K562 (cell line): Measurements from ENCODE around the gene ING5. TPM values are rescaled to one million over a fixed set of nuclear protein-coding genes. Genes with fewer than 3 reads are reported as not detected.

Experiments used
- ATAC-seq: fragments of 200-7000 bp; cut with Tn5 transposase; 3 replicates; pipeline ENCODE4 v1.9.1; 2020; ENCODE audit warnings: moderate library complexity
- BruUV-seq: library from RNA; stranded (reverse); fragments of 400-500 nt; replicated peaks from 2 replicates; lab custom pipeline; 2021; lab: Mats Ljungman, UMichigan
- CTCF ChIA-PET: fragments of 300-600 bp; formaldehyde crosslinking; extraction: SDS; loops from one replicate; lab custom pipeline; 2021; ENCODE audit warnings: low intra/inter-chr PET ratio; lab: Yijun Ruan, JAX
- POLR2A ChIA-PET: fragments of 300-600, 350-650 bp; sonication (Branson Sonifier 250); formaldehyde crosslinking; extraction: SDS; loops from one replicate; lab custom pipeline; 2021; ENCODE audit warnings: antibody characterized with exemption, inconsistent platforms; lab: Yijun Ruan, JAX
- DNase-seq, 4 experiments: peaks; one replicate each; pipeline versions ENCODE4 v3.0.0 to v3.0.0-alpha.2; 2011 to 2018; ENCODE audit warnings: low spot score in 3 of 4, mixed read lengths in 3 of 4; ENCODE audit errors: extremely low read depth in 1 of 4
- FAIRE-seq: peaks from 2 replicates; lab custom pipeline; 2011; peaks lifted over from hg19 to GRCh38; lab: Jason Lieb, UNC
- H2AFZ ChIP-seq: 2 replicates; pipeline ENCODE4 v1.6.0; 2011; ENCODE audit warnings: low read depth, low read length, control low read depth, inconsistent platforms
- H3K27ac ChIP-seq: fragments of 200-600 bp; 3 replicates; pipeline ENCODE4 v1.8.0; 2011; ENCODE audit warnings: low read depth, mild to moderate bottlenecking, control low read depth, inconsistent platforms, low read length, moderate library complexity, mixed read lengths; ENCODE audit errors: extremely low read depth
- H3K27me3 ChIP-seq, 2 experiments: fragments of 300-600 bp in 1 of 2; 2 replicates in 1 of 2; 3 replicates in 1 of 2; pipeline versions ENCODE4 v1.6.0 to v1.8.0; 2011; ENCODE audit warnings: inconsistent platforms in 2 of 2, low read length in 2 of 2, mild to moderate bottlenecking in 1 of 2, mixed read lengths in 1 of 2, moderate library complexity in 1 of 2; ENCODE audit not compliant: control insufficient read depth in 2 of 2, insufficient read depth in 2 of 2
- H3K36me3 ChIP-seq: fragments of 300-600 bp; 3 replicates; pipeline ENCODE4 v1.8.0; 2011; ENCODE audit warnings: mild to moderate bottlenecking, low read length, inconsistent platforms; ENCODE audit not compliant: control insufficient read depth, insufficient read depth
- H3K4me1 ChIP-seq, 2 experiments: fragments of 200-600 bp in 1 of 2; replicated peaks in 1 of 2; 2 replicates in 1 of 2; 3 replicates in 1 of 2; pipeline versions ENCODE4 v1.5.1 to v1.8.0; 2011; ENCODE audit warnings: inconsistent platforms in 2 of 2, low read length in 2 of 2, mild to moderate bottlenecking in 1 of 2, mixed read lengths in 1 of 2, moderate library complexity in 1 of 2; ENCODE audit not compliant: control insufficient read depth in 2 of 2, insufficient read depth in 2 of 2
- H3K4me2 ChIP-seq: 2 replicates; pipeline ENCODE4 v1.6.1; 2011; ENCODE audit warnings: low read length, control low read depth, inconsistent platforms, mixed read lengths; ENCODE audit not compliant: insufficient read depth
- H3K4me3 ChIP-seq: fragments of 200-600 bp; sonication (generic), shearing (Covaris generic); 2 replicates; pipeline ENCODE4 v1.5.1; 2016; ENCODE audit warnings: control low read depth, inconsistent platforms
- H3K79me2 ChIP-seq: fragments of 200-600 bp; 3 replicates; pipeline ENCODE4 v1.8.0; 2011; ENCODE audit warnings: low read length, inconsistent platforms; ENCODE audit not compliant: control insufficient read depth, insufficient read depth
- H3K9ac ChIP-seq, 2 experiments: 2 replicates each; pipeline versions ENCODE4 v1.6.0 to v1.6.1; 2011; ENCODE audit warnings: low read depth in 2 of 2, low read length in 2 of 2, control low read depth in 1 of 2, inconsistent platforms in 1 of 2, mild to moderate bottlenecking in 1 of 2, mixed read lengths in 1 of 2; ENCODE audit not compliant: insufficient read depth in 1 of 2
- H3K9me1 ChIP-seq: one replicate; pipeline ENCODE4 v1.6.0; 2011; ENCODE audit warnings: inconsistent platforms, mild to moderate bottlenecking, low read length, moderate library complexity; ENCODE audit not compliant: control insufficient read depth, insufficient read depth
- H3K9me3 ChIP-seq: replicated peaks from 2 replicates; pipeline ENCODE4 v1.5.1; 2011; ENCODE audit warnings: low read depth, low read length, inconsistent platforms; ENCODE audit not compliant: control insufficient read depth, insufficient read depth
- H4K20me1 ChIP-seq: replicated peaks from 2 replicates; pipeline ENCODE4 v1.6.1; 2011; ENCODE audit warnings: low read length, inconsistent platforms, mixed read lengths; ENCODE audit not compliant: control insufficient read depth, insufficient read depth
- ATF4 ChIP-seq: fragments of 450-650 bp; formaldehyde crosslinking; IDR thresholded peaks from 2 replicates; pipeline ENCODE4 v1.4.0; 2022; ENCODE audit warnings: mild to moderate bottlenecking, moderate library complexity
- BRF2 ChIP-seq: IDR thresholded peaks from 3 replicates; pipeline ENCODE4 v1.6.1; 2011; ENCODE audit warnings: borderline replicate concordance, mild to moderate bottlenecking; ENCODE audit not compliant: insufficient read length, insufficient read depth
- CBX2 ChIP-seq: fragments of 200-600 bp; sonication (generic); IDR thresholded peaks from one replicate; pipeline ENCODE4 v1.6.1; 2012; ENCODE audit warnings: mild to moderate bottlenecking, low read length, inconsistent platforms; ENCODE audit not compliant: insufficient read depth, poor library complexity, severe bottlenecking
- COPS2 ChIP-seq: fragments of 450-650 bp; conservative IDR thresholded peaks from 2 replicates; pipeline ENCODE4 v1.6.1; 2016; ENCODE audit warnings: mild to moderate bottlenecking, moderate library complexity
- EP400 ChIP-seq: fragments of 450-650 bp; IDR thresholded peaks from 2 replicates; pipeline ENCODE4 v1.6.1; 2017; ENCODE audit warnings: antibody characterized with exemption, mild to moderate bottlenecking, moderate library complexity
- HOMEZ ChIP-seq: fragments of 250-450 bp; sonication (Bioruptor Pico); IDR thresholded peaks from 2 replicates; pipeline ENCODE4 v1.4.0; 2020; ENCODE audit warnings: mild to moderate bottlenecking, moderate library complexity
- KDM4B ChIP-seq, 2 experiments: fragments of 450-650 bp in 1 of 2; sonication (generic) in 1 of 2; IDR thresholded peaks; 2 replicates each; pipeline ENCODE4 v1.6.1; 2016 to 2017; ENCODE audit warnings: borderline replicate concordance in 2 of 2, antibody characterized with exemption in 1 of 2, low read depth in 1 of 2, mild to moderate bottlenecking in 1 of 2
- MBD2 ChIP-seq: sonication (generic); IDR thresholded peaks from 2 replicates; pipeline ENCODE4 v1.6.1; 2016; ENCODE audit warnings: low read depth, borderline replicate concordance
- NFIC ChIP-seq: fragments of 450-650 bp; IDR thresholded peaks from 2 replicates; pipeline ENCODE4 v1.6.1; 2017; ENCODE audit warnings: mild to moderate bottlenecking, inconsistent platforms
- NR2C2 ChIP-seq, 2 experiments: fragments of 200-800 bp in 1 of 2; sonication (Bioruptor generic) in 1 of 2; sonication (generic) in 1 of 2; formaldehyde crosslinking in 1 of 2; IDR thresholded peaks; 2 replicates each; pipeline versions ENCODE4 v1.6.1 to v1.8.0; 2016 to 2022; ENCODE audit warnings: mild to moderate bottlenecking in 1 of 2, missing compliant biosample characterization in 1 of 2, missing genetic modification characterization in 1 of 2, missing genetic modification reagents in 1 of 2
- PHB2 ChIP-seq: fragments of 450-650 bp; IDR thresholded peaks from 2 replicates; pipeline ENCODE4 v1.6.1; 2017; ENCODE audit warnings: low read depth
- RFX7 ChIP-seq: fragments of 250-450 bp; sonication (Bioruptor Pico); IDR thresholded peaks from 2 replicates; pipeline ENCODE4 v1.5.1; 2021; ENCODE audit warnings: mild to moderate bottlenecking
- ZNF695 ChIP-seq: fragments of 450-650 bp; formaldehyde crosslinking; IDR thresholded peaks from 2 replicates; pipeline ENCODE4 v1.4.0; 2020; ENCODE audit warnings: mild to moderate bottlenecking, moderate library complexity
- ZNF717 ChIP-seq: fragments of 250-450 bp; sonication (Bioruptor Pico); IDR thresholded peaks from 2 replicates; pipeline ENCODE4 v1.5.0; 2021
- ZNF766 ChIP-seq: fragments of 200-800 bp; sonication (Bioruptor generic); conservative IDR thresholded peaks from 2 replicates; pipeline ENCODE4 v1.6.1; 2016; ENCODE audit warnings: missing genetic modification characterization, missing compliant biosample characterization
- WGBS: fragments of 100-300 bp; shearing (Covaris generic); methylation state at CpG from one replicate; pipeline ENCODE4 v1.1.6; 2016; ENCODE audit warnings: low coverage, mixed read lengths; ENCODE audit not compliant: insufficient coverage; ENCODE audit errors: missing lambda C conversion rate; 5-methylcytosine and 5-hydroxymethylcytosine counted together
- in situ Hi-C: fragments of 300-500 bp; cut with MboI; formaldehyde crosslinking; loops from 4 replicates; pipeline ENCODE4 v1.15.0; 2018; ENCODE audit warnings: inconsistent platforms, mixed read lengths
- intact Hi-C: fragments of 100-400 bp; cut with micrococcal nuclease; formaldehyde crosslinking; loops from 2 replicates; pipeline ENCODE4 v1.14.2; 2022
- polyA plus RNA-seq, 8 experiments: library from polyadenylated mRNA; depleted of rRNA in 4 of 8; stranded (reverse) in 5 of 8; unstranded in 3 of 8; fragments of >200 nt; fragmentation: Nextera tagmentation in 2 of 8; fragmentation: Illumina TruSeq in 1 of 8; extraction: Ambion mirVana in 2 of 8; extraction: Trizol in 1 of 8; gene quantifications; 2 replicates each; pipeline versions ENCODE4 v1.2.1 to v1.2.3, GENCODE V29; 2011 to 2014; ENCODE audit warnings: inconsistent platforms in 1 of 8, missing spikeins in 1 of 8
- total RNA-seq, 7 experiments: library from RNA; depleted of rRNA in 6 of 7; stranded (reverse); fragments of >200 nt in 6 of 7; fragmentation: Illumina TruSeq in 2 of 7; extraction: Trizol in 2 of 7; gene quantifications; 2 replicates each; pipeline versions ENCODE4 v1.2.1 to v1.2.3, GENCODE V29; 2011 to 2021; ENCODE audit warnings: low replicate concordance in 1 of 7
- TF ChIP-seq, protein P1 (sequence below): IDR thresholded peaks from 2 replicates; pipeline ENCODE4 v1.6.1; 2014; ENCODE audit warnings: antibody characterized with exemption

The ING5 gene
- total and polyA plus RNA-seq, 9 of the 15 experiments (the other 6 are each of a cell fraction or from before 2014, with no cell fraction given): 10.4 to 53.3 (median 27.9) TPM

GRCh38 chr2:241668839-241669238, 33.0 kb upstream of the ING5 start:
- Histone ChIP-seq H3K79me2 (no peaks in the 10 kb centered on the region), H4K20me1 (no peaks in the 10 kb centered on the region), H3K27ac (no peak overlapping the region), H3K27me3 (no peaks in the 10 kb centered on the region), H3K4me1 (peaks cover 0 to 5% of the 10 kb centered on the region in 2 experiments; a peak in 3 of 5 replicates), H3K9me1 (no peaks in the 10 kb centered on the region), H2AFZ (no peak overlapping the region), H3K4me3 (no peak overlapping the region), H3K9me3 (no peaks in the 10 kb centered on the region), H3K4me2 (no peak overlapping the region), H3K9ac (no peak overlapping the region), H3K36me3 (peaks cover 28% of the 10 kb centered on the region; the same call in 2 of the 3 replicates)
- 86% methylated on average over 7 of the region's 12 CpGs for WGBS
- in situ Hi-C loops (no loop called here), intact Hi-C loops (loop anchor here (5.0 kb wide), 1 partner anchor 208 kb away; no protein-coding TSS in a partner anchor)
- no peak for DNase-seq
- no peak for FAIRE-seq
- ATAC-seq: no peak
- CTCF ChIA-PET: no interaction called here
- BruUV-seq: no TSS peak
- POLR2A ChIA-PET: interaction anchor here (1.0 to 1.4 kb wide), 4 partner anchors 10 to 18 kb away, joined by 3 to 5 read pairs (median 4); partner anchors contain the start of gene DTYMK
- TF ChIP-seq ATF4 (CRISPR knock-in tag) (no peak), KDM4B (IDR thresholded peaks at IDR 0.05; ENCODE audit: borderline replicate concordance in 2 of 2, low read depth in 1 of 2) (no peak), COPS2 (no peak), EP400 (no peak), ZNF695 (no peak), NR2C2 (CRISPR knock-in tag; IDR thresholded peaks at IDR 0.05) (no peak), NR2C2 (tag; IDR thresholded peaks at IDR 0.05) (no peak), CBX2 (no peak), ZNF766 (CRISPR knock-in tag) (no peak), NFIC (no peak), RFX7 (no peak), HOMEZ (CRISPR knock-in tag) (no peak), ZNF717 (CRISPR knock-in tag) (no peak), BRF2 (no peak), MBD2 (no peak), PHB2 (no peak)
- TF ChIP-seq, protein P1, sequence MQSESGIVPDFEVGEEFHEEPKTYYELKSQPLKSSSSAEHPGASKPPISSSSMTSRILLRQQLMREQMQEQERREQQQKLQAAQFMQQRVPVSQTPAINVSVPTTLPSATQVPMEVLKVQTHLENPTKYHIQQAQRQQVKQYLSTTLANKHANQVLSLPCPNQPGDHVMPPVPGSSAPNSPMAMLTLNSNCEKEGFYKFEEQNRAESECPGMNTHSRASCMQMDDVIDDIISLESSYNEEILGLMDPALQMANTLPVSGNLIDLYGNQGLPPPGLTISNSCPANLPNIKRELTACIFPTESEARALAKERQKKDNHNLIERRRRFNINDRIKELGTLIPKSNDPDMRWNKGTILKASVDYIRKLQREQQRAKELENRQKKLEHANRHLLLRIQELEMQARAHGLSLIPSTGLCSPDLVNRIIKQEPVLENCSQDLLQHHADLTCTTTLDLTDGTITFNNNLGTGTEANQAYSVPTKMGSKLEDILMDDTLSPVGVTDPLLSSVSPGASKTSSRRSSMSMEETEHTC: no peak
